Mammary epithelial cell (primary cell): Measurements from ENCODE around the gene CNGA1.

Experiments used
- EZH2 ChIP-seq: IDR thresholded peaks from 2 replicates; pipeline ENCODE4 v1.6.1; 2012; ENCODE audit warnings: low read length, inconsistent platforms, borderline replicate concordance
- TF ChIP-seq, protein P1 (sequence below), 2 donors: IDR thresholded peaks in 1 of 2; conservative IDR thresholded peaks in 1 of 2; 2 replicates each; pipeline ENCODE4 v1.5.1; 2011 to 2012; ENCODE audit warnings: inconsistent platforms in 2 of 2, low read length in 2 of 2, mild to moderate bottlenecking in 2 of 2, control low read depth in 1 of 2, low read depth in 1 of 2; ENCODE audit not compliant: insufficient read depth in 1 of 2; ENCODE audit errors: extremely low read depth in 1 of 2

DNA sequence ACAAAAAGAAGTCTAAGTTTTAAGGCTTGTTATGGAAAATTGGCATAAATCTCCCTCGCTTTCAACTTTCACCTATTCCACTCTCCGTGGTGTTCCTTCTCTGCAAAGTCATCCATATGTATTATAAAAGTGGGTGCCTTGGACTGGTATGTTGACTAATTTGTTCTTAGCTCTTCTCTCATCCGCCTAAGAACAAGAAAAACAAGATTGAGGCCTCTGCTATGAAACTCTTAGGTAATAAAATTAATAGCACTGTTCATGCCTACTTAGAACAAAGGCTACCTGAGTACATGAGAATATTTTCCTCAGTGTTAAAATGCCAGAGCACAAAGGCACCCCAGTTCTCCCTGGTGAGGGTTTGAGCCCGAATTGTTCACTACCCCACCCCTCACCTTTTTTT is 1.3 kb downstream of the CNGA1 start:
- TF ChIP-seq, protein P1, sequence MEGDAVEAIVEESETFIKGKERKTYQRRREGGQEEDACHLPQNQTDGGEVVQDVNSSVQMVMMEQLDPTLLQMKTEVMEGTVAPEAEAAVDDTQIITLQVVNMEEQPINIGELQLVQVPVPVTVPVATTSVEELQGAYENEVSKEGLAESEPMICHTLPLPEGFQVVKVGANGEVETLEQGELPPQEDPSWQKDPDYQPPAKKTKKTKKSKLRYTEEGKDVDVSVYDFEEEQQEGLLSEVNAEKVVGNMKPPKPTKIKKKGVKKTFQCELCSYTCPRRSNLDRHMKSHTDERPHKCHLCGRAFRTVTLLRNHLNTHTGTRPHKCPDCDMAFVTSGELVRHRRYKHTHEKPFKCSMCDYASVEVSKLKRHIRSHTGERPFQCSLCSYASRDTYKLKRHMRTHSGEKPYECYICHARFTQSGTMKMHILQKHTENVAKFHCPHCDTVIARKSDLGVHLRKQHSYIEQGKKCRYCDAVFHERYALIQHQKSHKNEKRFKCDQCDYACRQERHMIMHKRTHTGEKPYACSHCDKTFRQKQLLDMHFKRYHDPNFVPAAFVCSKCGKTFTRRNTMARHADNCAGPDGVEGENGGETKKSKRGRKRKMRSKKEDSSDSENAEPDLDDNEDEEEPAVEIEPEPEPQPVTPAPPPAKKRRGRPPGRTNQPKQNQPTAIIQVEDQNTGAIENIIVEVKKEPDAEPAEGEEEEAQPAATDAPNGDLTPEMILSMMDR (conservative IDR thresholded peaks at IDR 0.05 in 1 of 2, IDR thresholded peaks at IDR 0.05 in 1 of 2; ENCODE audit: extremely low read depth in 1 of 2, insufficient read depth in 1 of 2, low read depth in 1 of 2, low read length in 2 of 2) = no peak
- TF ChIP-seq EZH2 = no peak
